GM19099 (cell line): ENCODE measurements around the gene ALG11.

Experiments used
- POLR2A ChIP-seq: IDR thresholded peaks from 3 replicates; pipeline ENCODE4 v1.6.1; 2011; ENCODE audit warnings: low read depth; ENCODE audit not compliant: insufficient read length; ENCODE audit errors: extremely low read depth

Gene ALG11

GRCh38 chr13:51988988-51989618 is 23.1 kb upstream of the ALG11 start:
- no peak for TF ChIP-seq POLR2A

- no peak for TF ChIP-seq POLR2A
These were observed 18.5 kb upstream of the ALG11 start for GRCh38 chr13:51993713-51994112.

GRCh38 chr13:51995677-51996551 is 16.3 kb upstream of the ALG11 start:
- TF ChIP-seq POLR2A, result no peak

- TF ChIP-seq POLR2A, result no peak
These were observed 15.6 kb upstream of the ALG11 start for GRCh38 chr13:51996641-51997040.

DNA sequence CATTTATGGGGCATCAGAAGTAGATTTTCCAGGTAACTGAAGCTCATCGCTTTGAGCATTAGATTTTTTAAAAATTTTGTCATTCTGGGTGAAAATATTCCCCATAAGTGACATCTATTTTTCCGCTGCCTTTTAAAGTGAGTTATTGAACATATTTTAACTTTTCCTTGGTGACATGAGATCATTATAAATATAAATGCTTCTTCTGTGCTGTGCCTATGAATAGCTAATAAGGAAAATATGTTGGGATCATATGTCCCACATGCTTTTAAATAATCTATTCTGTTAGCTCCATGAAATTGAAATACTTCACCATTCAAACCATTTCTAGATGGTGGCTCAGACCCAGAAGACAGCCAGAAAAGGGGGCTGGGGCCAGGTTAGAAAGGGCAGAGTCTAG is 15.0 kb upstream of the ALG11 start:
- TF ChIP-seq POLR2A, result no peak

- TF ChIP-seq POLR2A, result no peak
These were observed 14.4 kb upstream of the ALG11 start for GRCh38 chr13:51997641-51998330.

DNA sequence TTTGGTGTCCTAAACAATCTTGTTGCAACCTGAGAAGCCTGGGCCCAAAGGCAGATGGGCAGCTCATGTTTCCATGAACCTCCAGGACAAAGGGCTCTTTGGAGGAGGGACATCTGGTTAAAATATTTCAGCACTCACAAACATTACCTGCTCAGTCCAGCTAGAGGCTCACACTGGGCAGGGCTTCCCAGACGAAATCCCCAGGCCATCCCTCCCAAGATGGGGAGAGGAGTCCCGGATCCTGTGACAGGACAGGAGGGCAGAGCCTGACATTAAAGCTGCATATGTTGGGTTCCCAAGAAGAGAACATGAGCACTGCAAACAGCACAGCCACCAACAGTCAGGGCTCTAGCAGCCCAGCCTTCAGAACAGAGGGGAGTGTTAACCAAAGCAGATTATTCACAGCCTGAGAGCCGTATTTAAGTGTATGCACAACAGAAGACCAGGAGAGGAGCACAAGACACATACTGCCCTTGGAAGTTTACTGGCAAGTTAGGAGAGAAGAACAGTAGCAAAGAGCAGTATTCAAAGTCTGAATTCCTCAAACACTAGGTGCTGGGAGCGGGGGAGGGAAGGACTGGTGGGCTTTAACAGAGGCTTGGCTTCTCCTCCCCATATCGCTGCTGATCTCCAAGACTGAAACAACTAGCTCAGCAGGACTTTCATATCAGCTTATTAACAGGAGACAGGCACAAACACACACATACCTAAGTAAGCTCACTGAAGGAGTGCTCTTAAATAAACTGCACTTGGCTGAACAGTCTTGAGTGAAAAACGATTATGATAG is 13.3 kb upstream of the ALG11 start:
- TF ChIP-seq POLR2A, result no peak

GRCh38 chr13:51999510-51999911 is 12.7 kb upstream of the ALG11 start:
- no peak for TF ChIP-seq POLR2A

DNA sequence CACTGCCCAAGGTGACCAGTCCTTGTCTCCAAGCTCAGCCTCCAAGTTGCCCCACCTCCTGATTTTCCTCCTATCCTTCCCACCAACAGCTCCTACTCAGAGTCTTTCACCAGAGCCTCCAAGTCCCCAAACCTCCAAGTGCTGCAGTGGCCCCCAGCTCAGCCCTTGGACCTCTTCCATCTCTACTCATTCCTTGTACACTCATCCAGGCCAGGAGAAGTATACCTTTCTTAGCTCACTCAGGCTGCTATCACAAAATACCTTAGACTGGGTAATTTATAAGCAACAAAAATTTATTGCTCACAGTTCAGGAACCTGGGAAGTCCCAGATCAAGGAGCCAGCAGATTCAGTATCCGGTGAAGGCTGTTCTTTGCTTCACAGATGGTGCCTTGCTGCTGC is 12.3 kb upstream of the ALG11 start:
- TF ChIP-seq POLR2A, result no peak

DNA sequence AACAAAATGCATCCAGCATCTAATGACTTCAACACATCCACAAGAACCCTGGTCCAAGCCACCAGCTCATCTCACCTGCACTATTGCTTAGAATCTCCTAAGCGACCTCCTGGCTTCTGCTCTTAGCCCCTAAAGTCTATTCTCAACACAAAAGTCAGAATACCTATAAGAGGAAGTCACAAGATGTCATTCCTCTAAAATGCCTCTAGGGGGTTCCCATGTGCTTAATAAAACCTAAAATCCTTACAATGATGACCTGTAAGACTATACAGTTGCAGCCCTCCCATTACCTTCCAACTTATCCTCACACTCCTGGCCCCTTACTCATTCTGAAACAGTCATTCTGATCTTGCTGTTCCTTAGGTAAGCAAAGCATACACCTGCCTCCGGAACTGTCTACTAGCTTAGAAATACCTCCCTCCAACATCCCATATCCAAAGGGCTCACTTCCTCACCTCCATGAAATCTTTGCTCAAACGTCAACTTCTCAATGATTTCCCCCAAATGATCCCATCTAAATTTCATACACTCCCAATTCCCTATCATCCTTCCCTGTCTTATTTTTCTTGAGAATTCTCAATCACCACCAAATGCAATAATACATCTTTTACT is 11.0 kb upstream of the ALG11 start:
- no peak for TF ChIP-seq POLR2A

- no peak for TF ChIP-seq POLR2A
These were observed 9.8 kb upstream of the ALG11 start for GRCh38 chr13:52002361-52002760.

GRCh38 chr13:52003541-52003940 is 8.7 kb upstream of the ALG11 start:
- no peak for TF ChIP-seq POLR2A

GRCh38 chr13:52004511-52005170 is 7.6 kb upstream of the ALG11 start:
- TF ChIP-seq POLR2A, result no peak
